Adrenal gland (tissue), 12 donors: ENCODE data around the gene NANOS1. TPM values are rescaled to one million over a fixed set of nuclear protein-coding genes. Genes with fewer than 3 reads are reported as not detected.

Experiments used
- DNase-seq, 7 donors: peaks; one replicate each; pipeline ENCODE4 v3.0.0-alpha.2; 2019 to 2020
- H3K27ac ChIP-seq, 5 donors: fragments of 200-600 bp; sonication (generic) in 4 of 5; 1 replicate in 3 of 5; 2 replicates in 2 of 5; pipeline versions ENCODE4 v1.5.1 to v1.8.0; 2016 to 2020; ENCODE audit warnings: mild to moderate bottlenecking in 1 of 5
- H3K27me3 ChIP-seq: fragments of 200-600 bp; 2 replicates; pipeline ENCODE4 v1.8.0; 2021
- H3K36me3 ChIP-seq, 2 donors: fragments of 200-600 bp; replicated peaks in 1 of 2; 1 replicate in 1 of 2; 2 replicates in 1 of 2; pipeline versions ENCODE4 v1.5.1 to v1.8.0; 2018 to 2022
- H3K4me1 ChIP-seq, 2 donors: fragments of 200-600 bp; replicated peaks in 1 of 2; 1 replicate in 1 of 2; 2 replicates in 1 of 2; pipeline versions ENCODE4 v1.5.1 to v1.8.0; 2018 to 2021
- H3K4me3 ChIP-seq, 4 donors: fragments of 200-600 bp; sonication (generic) in 3 of 4; one replicate each; pipeline ENCODE4 v1.5.1; 2016 to 2018
- H3K9me3 ChIP-seq, 3 donors: fragments of 200-600 bp; sonication (generic) in 1 of 3; replicated peaks in 1 of 3; 1 replicate in 2 of 3; 2 replicates in 1 of 3; pipeline versions ENCODE4 v1.5.1 to v1.8.0; 2016 to 2021
- POLR2A ChIP-seq, 2 donors: fragments of 450-650 bp; IDR thresholded peaks; one replicate each; pipeline ENCODE4 v1.6.1; 2017; ENCODE audit warnings: antibody characterized with exemption in 2 of 2, mild to moderate bottlenecking in 2 of 2, moderate library complexity in 1 of 2
- WGBS, 4 donors: extraction: QIAGEN DNeasy Blood & Tissue Kit in 2 of 4; methylation state at CpG; one replicate each; pipeline versions ENCODE4 v1.1.5 to v1.1.7; 2013 to 2017; 5-methylcytosine and 5-hydroxymethylcytosine counted together
- intact Hi-C, 2 donors: fragments of 100-400 bp; cut with DNase I; formaldehyde crosslinking; loops; one replicate each; pipeline versions ENCODE4 v1.14.1 to v1.15.0; 2022 to 2023
- polyA plus RNA-seq, 3 donors: library from polyadenylated mRNA; stranded (reverse); fragments of 200-250 nt in 2 of 3; fragments of 350-450 nt in 1 of 3; fragmentation: Illumina TruSeq in 1 of 3; extraction: RNeasy Lipid Tissue Mini Kit (QIAGEN cat#74804) in 1 of 3; gene quantifications; one replicate each; pipeline ENCODE4 v1.2.3, GENCODE V29; 2013 to 2014
- total RNA-seq, 9 donors: library from RNA; depleted of rRNA in 4 of 9; stranded (reverse); fragments of >200 nt in 4 of 9; fragments of 120-200 nt in 1 of 9; fragmentation: NEBNext Ultra II Directional in 1 of 9; extraction: Animal tissue kit (Norgen Biotek cat#: 25700) in 1 of 9; gene quantifications; one replicate each; pipeline versions ENCODE4 v1.1.0 to v1.2.4, GENCODE V29; 2013 to 2023
- TF ChIP-seq, protein P1 (sequence below), 6 experiments: fragments of 450-650 bp in 4 of 6; fragments of 200-600 bp in 2 of 6; sonication (generic) in 1 of 6; IDR thresholded peaks; 1 replicate in 5 of 6; 2 replicates in 1 of 6; pipeline versions ENCODE4 v1.5.1 to v1.8.0; 2016 to 2021; ENCODE audit warnings: antibody characterized with exemption in 6 of 6, mild to moderate bottlenecking in 2 of 6, moderate library complexity in 1 of 6
- donor health status: healthy with polysubstance abuse.
- donor health status: Bipolar disorder and iron deficiency.
- donor health status: DM: yes; HTN: yes; CAD: no.
- donor health status: DM: no; HTN: no; CAD: no.
- donor health status: DM: no; HTN: no; CAD: no.
- donor health status: DM: yes; HTN: yes; CAD: no.

NANOS1 gene
- total and polyA plus RNA-seq, 12 donors = 2.8 to 38.9 (median 9.4) TPM

DNA sequence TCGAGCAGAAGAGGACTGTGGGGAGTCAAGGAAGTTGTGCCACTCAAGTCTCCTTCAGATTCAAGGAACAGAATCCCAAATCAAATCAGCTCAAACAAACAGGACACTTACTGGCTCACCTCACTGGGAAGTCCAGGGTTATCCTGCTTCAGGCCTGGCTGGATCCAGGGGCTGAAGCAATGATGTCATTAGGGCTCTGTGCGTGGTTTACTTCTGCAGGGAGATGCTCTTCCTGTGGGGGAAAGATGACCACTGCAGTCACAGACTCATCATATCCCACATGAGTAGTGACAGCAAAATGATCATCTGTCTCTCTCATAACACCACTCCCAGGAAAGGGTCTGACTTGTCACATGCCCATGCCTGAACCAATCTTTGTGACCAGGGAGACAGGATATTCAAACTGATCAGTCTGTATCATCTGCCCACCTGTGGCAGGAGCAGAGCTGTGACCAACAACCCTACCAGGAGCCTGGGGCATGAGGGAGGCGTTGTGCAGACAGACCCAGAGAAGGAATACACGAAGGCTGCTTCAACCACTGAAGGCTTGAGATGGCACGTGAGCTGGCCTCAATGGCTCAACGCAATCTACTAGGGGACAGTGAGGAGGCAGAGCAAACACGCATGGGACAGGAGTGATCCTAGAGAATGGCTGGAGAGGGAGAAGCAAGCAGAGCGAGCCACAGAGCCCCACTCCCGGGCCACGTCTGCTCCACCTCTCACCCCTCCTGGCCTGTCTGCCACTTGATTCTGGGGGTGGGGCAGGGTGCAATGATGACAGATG, 27.6 kb upstream of the NANOS1 start:
- no peak for TF ChIP-seq POLR2A (IDR thresholded peaks at IDR 0.05)
- TF ChIP-seq, protein P1, sequence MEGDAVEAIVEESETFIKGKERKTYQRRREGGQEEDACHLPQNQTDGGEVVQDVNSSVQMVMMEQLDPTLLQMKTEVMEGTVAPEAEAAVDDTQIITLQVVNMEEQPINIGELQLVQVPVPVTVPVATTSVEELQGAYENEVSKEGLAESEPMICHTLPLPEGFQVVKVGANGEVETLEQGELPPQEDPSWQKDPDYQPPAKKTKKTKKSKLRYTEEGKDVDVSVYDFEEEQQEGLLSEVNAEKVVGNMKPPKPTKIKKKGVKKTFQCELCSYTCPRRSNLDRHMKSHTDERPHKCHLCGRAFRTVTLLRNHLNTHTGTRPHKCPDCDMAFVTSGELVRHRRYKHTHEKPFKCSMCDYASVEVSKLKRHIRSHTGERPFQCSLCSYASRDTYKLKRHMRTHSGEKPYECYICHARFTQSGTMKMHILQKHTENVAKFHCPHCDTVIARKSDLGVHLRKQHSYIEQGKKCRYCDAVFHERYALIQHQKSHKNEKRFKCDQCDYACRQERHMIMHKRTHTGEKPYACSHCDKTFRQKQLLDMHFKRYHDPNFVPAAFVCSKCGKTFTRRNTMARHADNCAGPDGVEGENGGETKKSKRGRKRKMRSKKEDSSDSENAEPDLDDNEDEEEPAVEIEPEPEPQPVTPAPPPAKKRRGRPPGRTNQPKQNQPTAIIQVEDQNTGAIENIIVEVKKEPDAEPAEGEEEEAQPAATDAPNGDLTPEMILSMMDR (IDR thresholded peaks at IDR 0.05) = no peak
- WGBS, 4 donors = 91 to 95% (median 92%) methylated on average over 7 to 10 of the region's 10 CpGs
- Histone ChIP-seq H3K4me3 (no peak overlapping the region), H3K36me3 (no peaks in the 10 kb centered on the region), H3K4me1 (peaks cover 0 to 6% of the 10 kb centered on the region in 2 donors), H3K9me3 (no peaks in the 10 kb centered on the region), H3K27ac (no peak overlapping the region), H3K27me3 (no peaks in the 10 kb centered on the region)
- intact Hi-C loops = no loop called here
- no peak for DNase-seq

DNA sequence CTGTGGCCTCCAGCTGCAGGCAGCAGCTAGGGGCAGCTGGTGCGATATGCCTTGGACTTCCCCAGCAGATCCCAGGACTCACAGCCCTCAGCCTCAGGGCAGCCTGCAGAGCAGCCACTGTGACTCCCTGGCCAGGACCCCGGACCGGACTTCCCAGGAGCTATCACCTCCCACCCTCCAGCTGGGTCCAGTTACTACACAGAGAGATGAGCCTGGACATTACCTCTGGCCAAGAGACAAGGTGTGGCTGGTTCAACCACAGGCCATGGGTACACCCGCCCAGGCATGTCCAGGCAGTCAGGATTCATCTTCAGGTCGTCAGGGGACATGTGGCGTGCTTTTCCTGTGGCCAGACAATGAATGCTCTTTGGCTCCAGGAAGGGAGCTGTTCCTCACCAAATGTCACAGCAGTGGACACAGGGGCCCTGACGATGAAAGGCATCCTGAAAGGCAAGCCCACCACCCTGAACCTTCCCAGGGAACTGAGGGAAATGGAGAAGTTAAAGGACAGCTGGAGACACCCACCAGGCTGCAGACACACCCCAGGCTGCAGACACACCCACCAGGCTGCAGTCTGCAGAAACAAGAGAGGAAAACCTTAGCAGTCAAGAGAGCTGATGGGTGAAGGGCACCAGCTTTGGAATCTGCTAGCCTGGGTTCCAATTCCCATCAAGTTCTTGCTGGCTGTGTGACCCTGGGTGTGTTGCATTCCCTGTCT, 25.8 kb upstream of the NANOS1 start:
- H3K36me3 ChIP-seq = no peaks in the 10 kb centered on the region
- no peak for TF ChIP-seq POLR2A (IDR thresholded peaks at IDR 0.05)
- TF ChIP-seq, protein P1 (IDR thresholded peaks at IDR 0.05) = no peak
- 49 to 80% (median 76%) methylated on average over 2 to 7 of the region's 7 CpGs for WGBS, 4 donors
- intact Hi-C loops = no loop called here
- peaks cover 0 to 12% of the 10 kb centered on the region in 2 donors for H3K4me1 ChIP-seq
- H3K27ac ChIP-seq = no peak overlapping the region
- no peak for DNase-seq
- H3K9me3 ChIP-seq = no peaks in the 10 kb centered on the region
- H3K27me3 ChIP-seq = no peaks in the 10 kb centered on the region
- H3K4me3 ChIP-seq = no peak overlapping the region

DNA sequence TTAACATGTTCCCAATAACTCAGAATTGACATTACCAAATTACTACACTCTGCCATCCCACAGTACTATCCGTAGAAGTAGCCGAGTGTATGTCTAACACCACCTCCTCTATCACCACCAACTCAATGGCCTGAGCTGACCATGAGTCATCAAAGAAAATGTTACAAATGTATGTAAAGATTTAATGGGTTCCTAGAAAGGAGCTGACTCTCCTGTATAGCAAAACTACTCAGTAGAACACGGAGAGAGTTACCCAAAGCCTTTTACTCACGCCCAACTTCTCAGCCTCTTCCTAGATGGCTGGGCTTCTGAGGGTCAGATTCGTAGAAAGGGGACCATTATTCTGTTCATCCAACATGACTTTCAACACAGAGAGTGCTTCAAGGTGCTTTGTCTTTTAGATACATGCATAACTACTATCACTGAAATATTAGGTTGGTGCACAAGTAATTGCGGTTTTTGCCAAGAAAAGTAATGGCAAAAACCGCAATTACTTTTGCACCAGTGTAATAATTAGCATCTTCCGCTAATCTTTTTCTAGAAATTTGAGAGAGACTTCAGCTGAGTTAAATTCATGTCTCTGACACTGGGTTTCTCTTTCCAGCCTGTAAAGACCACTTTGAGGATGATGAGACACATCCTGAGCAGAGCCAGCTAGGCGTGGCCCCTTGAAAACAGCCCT, 24.0 kb upstream of the NANOS1 start:
- Histone ChIP-seq H3K27ac (no peak overlapping the region), H3K9me3 (no peaks in the 10 kb centered on the region), H3K36me3 (no peaks in the 10 kb centered on the region), H3K4me1 (peaks cover 0 to 12% of the 10 kb centered on the region in 2 donors), H3K4me3 (no peak overlapping the region), H3K27me3 (no peaks in the 10 kb centered on the region)
- TF ChIP-seq, protein P1 (IDR thresholded peaks at IDR 0.05) = no peak
- TF ChIP-seq POLR2A (IDR thresholded peaks at IDR 0.05) = no peak
- intact Hi-C loops = no loop called here
- WGBS, 4 donors = 88 to 90% (median 89%) methylated on average over 9 of the region's 9 CpGs
- no peak for DNase-seq
